ENCODE results near the gene LCORL.

GRCh38 chr4:18067031-18067430, 45.5 kb upstream of the LCORL start:
- no peak for TF ChIP-seq POLR2A (IDR thresholded peaks at IDR 0.05; ENCODE audit: borderline replicate concordance, extremely low read depth, insufficient read depth, insufficient read length)
- TF ChIP-seq CTCF (IDR thresholded peaks at IDR 0.05 in 2 of 3, conservative IDR thresholded peaks at IDR 0.05 in 1 of 3; ENCODE audit: borderline replicate concordance in 1 of 3, insufficient read depth in 1 of 3, low read depth in 2 of 3, low read length in 2 of 3): no peak

All from HCT116 (cell line).